Measurements from ENCODE around the gene PRADC1.
"Not testable (repeated sequence)": the region's sequence is repeated elsewhere in the genome, so short reads cannot be mapped to it uniquely, and the experiment has no call there.

The PRADC1 gene

GRCh38 chr2:73233154-73233931 is at the start of gene PRADC1:
PRADC1 (minus strand) TSS chr2:73233239; CDS start chr2:73233160, 79 bp downstream.
- FAIRE-seq, result peak; percentile 93
- peak; percentile 97 for DNase-seq (ENCODE audit: extremely low spot score, insufficient read length, low read depth)

- FAIRE-seq, result no peak
- no peak for DNase-seq (ENCODE audit: extremely low spot score, insufficient read length, low read depth)
These were observed 48.2 kb upstream of the PRADC1 start for GRCh38 chr2:73281244-73281643.

- DNase-seq (ENCODE audit: extremely low spot score, insufficient read length, low read depth) (no peak), FAIRE-seq (no peak)
These were observed 46.8 kb upstream of the PRADC1 start for GRCh38 chr2:73279852-73280251.

GRCh38 chr2:73272270-73272669 is 39.2 kb upstream of the PRADC1 start:
- FAIRE-seq, result no peak
- no peak for DNase-seq (ENCODE audit: extremely low spot score, insufficient read length, low read depth)

GRCh38 chr2:73269686-73270465 is 36.8 kb upstream of the PRADC1 start:
- no peak for DNase-seq (ENCODE audit: extremely low spot score, insufficient read length, low read depth)
- FAIRE-seq, result no peak

- DNase-seq (ENCODE audit: extremely low spot score, insufficient read length, low read depth), result peak; percentile 85
- FAIRE-seq, result no peak
These were observed 36.0 kb upstream of the PRADC1 start for GRCh38 chr2:73268830-73269685.

- FAIRE-seq (no peak), DNase-seq (ENCODE audit: extremely low spot score, insufficient read length, low read depth) (no peak)
These were observed 35.4 kb upstream of the PRADC1 start for GRCh38 chr2:73268366-73268829.

- DNase-seq (ENCODE audit: extremely low spot score, insufficient read length, low read depth) (no peak), FAIRE-seq (no peak)
These were observed 34.0 kb upstream of the PRADC1 start for GRCh38 chr2:73267008-73267407.

GRCh38 chr2:73266061-73266901 is 33.2 kb upstream of the PRADC1 start:
- no peak for DNase-seq (ENCODE audit: extremely low spot score, insufficient read length, low read depth)
- FAIRE-seq, result no peak

GRCh38 chr2:73265298-73266060 is 32.4 kb upstream of the PRADC1 start:
- DNase-seq (ENCODE audit: extremely low spot score, insufficient read length, low read depth) (no peak), FAIRE-seq (no peak)

- FAIRE-seq, result no peak
- DNase-seq (ENCODE audit: extremely low spot score, insufficient read length, low read depth), result no peak
These were observed 31.7 kb upstream of the PRADC1 start for GRCh38 chr2:73264783-73265182.

GRCh38 chr2:73264332-73264606 is 31.2 kb upstream of the PRADC1 start:
- FAIRE-seq (no peak), DNase-seq (ENCODE audit: extremely low spot score, insufficient read length, low read depth) (no peak)

- FAIRE-seq (no peak), DNase-seq (ENCODE audit: extremely low spot score, insufficient read length, low read depth) (no peak)
These were observed 30.7 kb upstream of the PRADC1 start for GRCh38 chr2:73263540-73264331.

GRCh38 chr2:73262691-73263429 is 29.8 kb upstream of the PRADC1 start:
- FAIRE-seq; DNase-seq (ENCODE audit: extremely low spot score, insufficient read length, low read depth): not testable (repeated sequence)

- DNase-seq (ENCODE audit: extremely low spot score, insufficient read length, low read depth) (no peak), FAIRE-seq (no peak)
These were observed 29.1 kb upstream of the PRADC1 start for GRCh38 chr2:73262108-73262651.

GRCh38 chr2:73260338-73260984 is 27.4 kb upstream of the PRADC1 start:
- DNase-seq (ENCODE audit: extremely low spot score, insufficient read length, low read depth), result no peak
- FAIRE-seq, result no peak

All from GM18507 (cell line).